H1 (cell line): ENCODE measurements around the gene ITSN1. TPM values are rescaled to one million over a fixed set of nuclear protein-coding genes. Genes with fewer than 3 reads are reported as not detected.

Source experiments
- CTCF ChIA-PET: fragments of 300-600 bp; sonication (Branson Sonifier 250); formaldehyde crosslinking; loops from one replicate; lab custom pipeline; 2021; ENCODE audit not compliant: partially characterized antibody; lab: Charles Lee
- POLR2A ChIA-PET: fragments of 300-600 bp; sonication (Branson Sonifier 250); formaldehyde crosslinking; loops from one replicate; lab custom pipeline; 2021; ENCODE audit warnings: inconsistent platforms; ENCODE audit not compliant: partially characterized antibody; lab: Charles Lee
- DNase-seq, 2 experiments: peaks; one replicate each; pipeline versions ENCODE4 v3.0.0 to v3.0.0-alpha.2; 2010 to 2022; ENCODE audit warnings: low spot score in 2 of 2, low read depth in 1 of 2, mixed read lengths in 1 of 2
- FAIRE-seq: peaks from 2 replicates; lab custom pipeline; 2011; peaks lifted over from hg19 to GRCh38; lab: Jason Lieb, UNC
- H2AFZ ChIP-seq: 2 replicates; pipeline ENCODE4 v1.8.1; 2012; ENCODE audit warnings: low read length, inconsistent platforms
- H2AK5ac ChIP-seq: 2 replicates; pipeline ENCODE4 v1.6.1; 2013; ENCODE audit warnings: low read depth, low read length
- H2BK120ac ChIP-seq: replicated peaks from 2 replicates; pipeline ENCODE3; 2013; ENCODE audit warnings: low read depth, low read length, inconsistent platforms
- H2BK12ac ChIP-seq: 2 replicates; pipeline ENCODE4 v1.6.1; 2013; ENCODE audit warnings: low read depth, low read length
- H2BK15ac ChIP-seq: 2 replicates; pipeline ENCODE4 v1.6.1; 2013; ENCODE audit warnings: low read length
- H2BK20ac ChIP-seq: 2 replicates; pipeline ENCODE4 v1.6.1; 2013; ENCODE audit warnings: low read length
- H2BK5ac ChIP-seq: 2 replicates; pipeline ENCODE4 v1.6.1; 2013; ENCODE audit warnings: low read depth, low read length
- H3K14ac ChIP-seq: 2 replicates; pipeline ENCODE4 v1.6.1; 2013; ENCODE audit warnings: inconsistent platforms; ENCODE audit not compliant: insufficient read length
- H3K18ac ChIP-seq: 2 replicates; pipeline ENCODE4 v1.6.1; 2013; ENCODE audit warnings: low read length; ENCODE audit errors: extremely low read depth
- H3K23ac ChIP-seq: 2 replicates; pipeline ENCODE4 v1.6.1; 2013; ENCODE audit warnings: inconsistent platforms; ENCODE audit not compliant: insufficient read length
- H3K23me2 ChIP-seq: 2 replicates; pipeline ENCODE4 v1.6.1; 2013; ENCODE audit warnings: low read depth, low read length
- H3K27ac ChIP-seq: 2 replicates; pipeline ENCODE4 v1.6.1; 2011; ENCODE audit warnings: low read depth, low read length, inconsistent platforms
- H3K27me3 ChIP-seq, 4 experiments: replicated peaks in 1 of 4; 1 replicate in 1 of 4; 2 replicates in 3 of 4; pipeline versions ENCODE4 v1.6.1 to v1.8.1; 2011 to 2013; ENCODE audit warnings: low read length in 3 of 4, mild to moderate bottlenecking in 3 of 4, inconsistent platforms in 2 of 4, mixed read lengths in 2 of 4, moderate library complexity in 1 of 4; ENCODE audit not compliant: control insufficient read depth in 3 of 4, insufficient read depth in 3 of 4; ENCODE audit errors: extremely low read depth in 1 of 4
- H3K36me3 ChIP-seq, 4 experiments: 2 replicates each; pipeline versions ENCODE4 v1.6.1 to v1.8.1; 2011 to 2013; ENCODE audit warnings: mild to moderate bottlenecking in 4 of 4, low read length in 3 of 4, moderate library complexity in 2 of 4, control low read depth in 1 of 4, inconsistent platforms in 1 of 4; ENCODE audit not compliant: insufficient read depth in 4 of 4, control insufficient read depth in 2 of 4
- H3K4ac ChIP-seq: replicated peaks from 2 replicates; pipeline ENCODE3; 2013; ENCODE audit warnings: low read length, low read depth, mixed read lengths, inconsistent platforms; ENCODE audit not compliant: insufficient read length
- H3K4me1 ChIP-seq, 4 experiments: replicated peaks in 1 of 4; 1 replicate in 1 of 4; 2 replicates in 3 of 4; pipeline versions ENCODE4 v1.6.1 to v1.8.1; 2011 to 2013; ENCODE audit warnings: low read length in 3 of 4, inconsistent platforms in 2 of 4, mixed read lengths in 1 of 4; ENCODE audit not compliant: insufficient read depth in 4 of 4, control insufficient read depth in 3 of 4
- H3K4me2 ChIP-seq, 2 experiments: 2 replicates each; pipeline versions ENCODE4 v1.6.1 to v1.8.1; 2011 to 2013; ENCODE audit warnings: low read depth in 2 of 2, low read length in 2 of 2, control low read depth in 1 of 2, inconsistent platforms in 1 of 2, mild to moderate bottlenecking in 1 of 2; ENCODE audit not compliant: insufficient read depth in 1 of 2
- H3K4me3 ChIP-seq, 4 experiments: fragments of 200-600, 300-600 bp in 1 of 4; sonication (generic), shearing (Covaris generic), sonication (Bioruptor Twin) in 1 of 4; 2 replicates each; pipeline versions ENCODE4 v1.5.1 to v1.8.1; 2011 to 2016; ENCODE audit warnings: low read length in 4 of 4, low read depth in 3 of 4, control low read depth in 2 of 4, inconsistent platforms in 2 of 4, mild to moderate bottlenecking in 2 of 4, mixed read lengths in 1 of 4, moderate library complexity in 1 of 4; ENCODE audit not compliant: insufficient read depth in 2 of 4; ENCODE audit errors: extremely low read depth in 1 of 4
- H3K56ac ChIP-seq: replicated peaks from 2 replicates; pipeline ENCODE3; 2013; ENCODE audit warnings: low read depth, mild to moderate bottlenecking, mixed read lengths, low read length, inconsistent platforms; ENCODE audit not compliant: insufficient read length
- H3K79me1 ChIP-seq: 2 replicates; pipeline ENCODE4 v1.6.1; 2013; ENCODE audit warnings: low read depth, low read length, control low read depth
- H3K79me2 ChIP-seq, 2 experiments: 2 replicates each; pipeline versions ENCODE4 v1.6.1 to v1.8.1; 2012 to 2013; ENCODE audit warnings: low read length in 2 of 2, mild to moderate bottlenecking in 2 of 2, inconsistent platforms in 1 of 2; ENCODE audit not compliant: insufficient read depth in 2 of 2, control insufficient read depth in 1 of 2
- H3K9ac ChIP-seq, 4 experiments: replicated peaks in 1 of 4; 1 replicate in 1 of 4; 2 replicates in 3 of 4; pipeline versions ENCODE4 v1.6.1 to v1.8.1; 2011 to 2013; ENCODE audit warnings: low read depth in 3 of 4, low read length in 3 of 4, control low read depth in 2 of 4, mild to moderate bottlenecking in 2 of 4, moderate library complexity in 2 of 4, inconsistent platforms in 1 of 4; ENCODE audit errors: extremely low read depth in 1 of 4
- H3K9me3 ChIP-seq, 2 experiments: 2 replicates each; pipeline versions ENCODE4 v1.6.1 to v1.8.1; 2012 to 2013; ENCODE audit warnings: mild to moderate bottlenecking in 2 of 2, moderate library complexity in 2 of 2, control low read depth in 1 of 2, inconsistent platforms in 1 of 2, low read depth in 1 of 2, low read length in 1 of 2, mixed read lengths in 1 of 2; ENCODE audit not compliant: insufficient read depth in 2 of 2
- H4K20me1 ChIP-seq, 2 experiments: replicated peaks in 1 of 2; 2 replicates each; pipeline versions ENCODE3 to v1.8.1; 2011 to 2013; ENCODE audit warnings: inconsistent platforms in 2 of 2, low read length in 2 of 2, mild to moderate bottlenecking in 1 of 2; ENCODE audit not compliant: insufficient read depth in 2 of 2, control insufficient read depth in 1 of 2
- H4K5ac ChIP-seq: 2 replicates; pipeline ENCODE4 v1.6.1; 2013; ENCODE audit warnings: low read length, low read depth, mixed read lengths, inconsistent platforms; ENCODE audit not compliant: insufficient read length
- H4K8ac ChIP-seq: 2 replicates; pipeline ENCODE4 v1.8.0; 2013; ENCODE audit warnings: mild to moderate bottlenecking, moderate library complexity, low read length, inconsistent platforms; ENCODE audit not compliant: insufficient read depth; ENCODE audit errors: extremely low read depth
- H4K91ac ChIP-seq: replicated peaks from 2 replicates; pipeline ENCODE3; 2013; ENCODE audit warnings: low read length, mixed read lengths, inconsistent platforms; ENCODE audit not compliant: insufficient read length
- CTBP2 ChIP-seq: IDR thresholded peaks from 2 replicates; pipeline ENCODE4 v1.7.0; 2011; ENCODE audit warnings: borderline replicate concordance, mild to moderate bottlenecking, moderate library complexity, mixed read lengths, low read length; ENCODE audit not compliant: insufficient read depth, insufficient read length
- KDM5A ChIP-seq: fragments of 200-600 bp; IDR thresholded peaks from 2 replicates; pipeline ENCODE4 v1.7.1; 2012; ENCODE audit warnings: mild to moderate bottlenecking, low read length, inconsistent platforms, mixed read lengths
- POLR2AphosphoS5 ChIP-seq: IDR thresholded peaks from 2 replicates; pipeline ENCODE4 v1.6.1; 2011; ENCODE audit warnings: low read depth, low read length
- RAD21 ChIP-seq, 2 experiments: IDR thresholded peaks in 1 of 2; conservative IDR thresholded peaks in 1 of 2; 2 replicates each; pipeline ENCODE4 v1.6.1; 2011; ENCODE audit warnings: low read depth in 2 of 2, low read length in 2 of 2, improper control_type of control experiment in 1 of 2, inconsistent platforms in 1 of 2, mild to moderate bottlenecking in 1 of 2, moderate library complexity in 1 of 2
- RBBP5 ChIP-seq: IDR thresholded peaks from 2 replicates; pipeline ENCODE4 v1.7.1; 2012; ENCODE audit warnings: low read depth, mild to moderate bottlenecking, inconsistent platforms, low read length, moderate library complexity, borderline replicate concordance
- RFX5 ChIP-seq: IDR thresholded peaks from 2 replicates; pipeline ENCODE4 v1.6.1; 2011; ENCODE audit warnings: low read depth, low read length, improper control_type of control experiment, borderline replicate concordance
- RXRA ChIP-seq: IDR thresholded peaks from 2 replicates; pipeline ENCODE4 v1.6.1; 2011; ENCODE audit warnings: low read depth, mild to moderate bottlenecking, low read length, moderate library complexity; ENCODE audit not compliant: insufficient read depth
- SIX5 ChIP-seq: IDR thresholded peaks from 2 replicates; pipeline ENCODE4 v1.6.1; 2011; ENCODE audit warnings: mild to moderate bottlenecking, low read depth, low read length
- SP1 ChIP-seq: IDR thresholded peaks from 2 replicates; pipeline ENCODE4 v1.6.1; 2011; ENCODE audit warnings: low read depth, low read length
- SP2 ChIP-seq: IDR thresholded peaks from 2 replicates; pipeline ENCODE4 v1.6.1; 2012; ENCODE audit warnings: mild to moderate bottlenecking, low read length, inconsistent platforms
- TCF12 ChIP-seq: IDR thresholded peaks from 2 replicates; pipeline ENCODE4 v1.6.1; 2011; ENCODE audit warnings: low read depth, mild to moderate bottlenecking, low read length
- WGBS, 2 experiments: shearing (Covaris generic) in 1 of 2; methylation state at CpG; one replicate each; pipeline versions ENCODE4 v1.1.6 to v1.1.7; 2013 to 2015; ENCODE audit warnings: low lambda C conversion rate in 2 of 2, mixed read lengths in 2 of 2, inconsistent platforms in 1 of 2, low coverage in 1 of 2, missing lambda C conversion rate in 1 of 2; ENCODE audit not compliant: insufficient replicate concordance in 2 of 2, insufficient coverage in 1 of 2, insufficient read length in 1 of 2; ENCODE audit errors: extremely low coverage in 1 of 2, missing lambda C conversion rate in 1 of 2; 5-methylcytosine and 5-hydroxymethylcytosine counted together
- polyA plus RNA-seq, 7 experiments: library from polyadenylated mRNA; depleted of rRNA in 3 of 7; stranded (reverse) in 5 of 7; unstranded in 2 of 7; fragments of >200 nt in 5 of 7; fragments of 200-250 nt in 2 of 7; gene quantifications; 1 replicate in 5 of 7; 2 replicates in 1 of 7; 4 replicates in 1 of 7; pipeline versions ENCODE4 v1.2.1 to v1.2.3, GENCODE V29; 2011 to 2013; ENCODE audit warnings: missing spikeins in 2 of 7, mixed read lengths in 2 of 7
- total RNA-seq: library from RNA; stranded (reverse); fragmentation: NEBNext Ultra II Directional; extraction: Animal tissue kit (Norgen Biotek cat#: 25700); gene quantifications from 2 replicates; pipeline ENCODE4 v1.2.1, GENCODE V29; 2021

Gene ITSN1
- total and polyA plus RNA-seq, 2 of the 8 experiments (the other 6 are each of a cell fraction or from before 2014, with no cell fraction given) = 60.8 to 78.1 TPM

DNA sequence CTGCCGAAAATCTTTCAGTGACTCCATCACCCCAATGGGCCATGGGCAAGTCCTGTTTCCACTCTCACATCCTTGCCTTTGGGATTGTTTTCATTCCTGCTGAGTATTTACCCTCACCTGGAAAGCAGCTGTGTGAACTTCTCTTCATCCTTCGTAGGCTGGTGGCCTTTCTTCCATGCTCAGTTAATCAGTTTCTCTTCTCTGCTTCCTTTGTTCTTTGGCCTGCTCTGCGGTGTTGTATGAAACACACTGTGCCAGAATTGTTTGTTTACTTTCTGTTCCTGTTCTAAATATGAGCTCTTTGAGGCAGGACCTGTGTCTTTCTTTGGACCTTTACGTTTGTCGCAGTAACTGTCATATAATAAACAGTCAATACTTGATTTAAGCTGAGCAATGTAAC, 48.6 kb downstream of the ITSN1 start:
- no peak overlapping the region for H2AFZ ChIP-seq
- no peak overlapping the region for H2BK20ac ChIP-seq
- H3K9ac ChIP-seq = no peak overlapping the region
- peaks cover 17 to 91% of the 10 kb centered on the region in 2 experiments for H3K79me2 ChIP-seq
- H2BK120ac ChIP-seq = no peak overlapping the region
- no peak overlapping the region for H4K5ac ChIP-seq
- no peak overlapping the region for H4K8ac ChIP-seq
- no peak overlapping the region for H3K4me3 ChIP-seq
- no peak overlapping the region for H2AK5ac ChIP-seq
- WGBS, 2 experiments = 82% methylated on average over 5 of the region's 5 CpGs; no CpG with 5 or more reads in 1 of the 2 experiments
- FAIRE-seq = no peak
- H3K4me2 ChIP-seq = peak overlapping the region; percentile 28 to 64; a peak in 3 of 4 replicates
- CTCF ChIA-PET = interaction anchor here (1.1 kb wide), 1 partner anchor 205 kb away, joined by 3 read pairs; no protein-coding TSS in a partner anchor
- no peak overlapping the region for H3K56ac ChIP-seq
- H2BK5ac ChIP-seq = no peak overlapping the region
- POLR2A ChIA-PET = interaction anchor here (1.6 kb wide), 1 partner anchor 15 kb away, joined by 4 read pairs; no protein-coding TSS in a partner anchor
- peaks cover 0 to 37% (median 23%) of the 10 kb centered on the region in 4 experiments; a peak in 6 of 7 replicates for H3K4me1 ChIP-seq
- H3K36me3 ChIP-seq = no peaks in the 10 kb centered on the region
- H3K27ac ChIP-seq = no peak overlapping the region
- no peaks in the 10 kb centered on the region for H3K27me3 ChIP-seq
- TF ChIP-seq RBBP5 (no peak), KDM5A (no peak), SP1 (no peak), RFX5 (no peak), SP2 (no peak), RAD21 (IDR thresholded peaks at IDR 0.05 in 1 of 2, conservative IDR thresholded peaks at IDR 0.05 in 1 of 2; ENCODE audit: low read depth in 2 of 2, low read length in 2 of 2) (no peak), TCF12 (no peak), POLR2AphosphoS5 (no peak), CTBP2 (no peak), SIX5 (no peak), RXRA (no peak)
- no peak overlapping the region for H3K23ac ChIP-seq
- no peaks in the 10 kb centered on the region for H3K23me2 ChIP-seq
- H4K91ac ChIP-seq = no peak overlapping the region
- no peak for DNase-seq
- no peak overlapping the region for H3K18ac ChIP-seq
- H2BK12ac ChIP-seq = no peak overlapping the region
- no peak overlapping the region for H2BK15ac ChIP-seq
- H3K4ac ChIP-seq = no peak overlapping the region
- peaks cover 13 to 16% of the 10 kb centered on the region in 2 experiments for H4K20me1 ChIP-seq
- H3K79me1 ChIP-seq = peaks cover 2% of the 10 kb centered on the region
- H3K14ac ChIP-seq = no peak overlapping the region
- H3K9me3 ChIP-seq = no peaks in the 10 kb centered on the region
